ENCODE data around the gene EHBP1L1. TPM values are rescaled to one million over a fixed set of nuclear protein-coding genes. Genes with fewer than 3 reads are reported as not detected.

The EHBP1L1 gene
- total and polyA plus RNA-seq, 2 of the 8 experiments (the other 6 are each of a cell fraction or from before 2014, with no cell fraction given) = 4.3 to 6.6 TPM

DNA sequence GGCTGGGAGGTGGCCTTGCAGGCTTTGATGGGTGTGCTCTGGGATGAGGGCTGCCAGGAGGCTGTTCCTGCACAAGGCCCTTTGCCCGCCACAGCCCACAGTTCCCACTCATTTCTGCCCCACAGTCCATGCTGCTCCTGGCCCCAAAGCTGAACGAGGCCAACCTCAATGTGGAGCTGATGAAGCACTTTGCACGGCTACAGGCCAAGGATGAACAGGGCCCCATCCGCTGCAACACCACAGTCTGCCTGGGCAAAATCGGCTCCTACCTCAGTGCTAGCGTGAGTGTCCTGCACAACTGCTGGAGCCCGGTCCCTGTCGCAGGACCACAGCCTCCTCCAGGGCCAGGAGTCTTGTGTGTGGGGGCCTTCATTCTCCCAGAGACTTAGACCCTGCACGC, 40.8 kb upstream of the EHBP1L1 start (continued):
- TF ChIP-seq, protein P1, sequence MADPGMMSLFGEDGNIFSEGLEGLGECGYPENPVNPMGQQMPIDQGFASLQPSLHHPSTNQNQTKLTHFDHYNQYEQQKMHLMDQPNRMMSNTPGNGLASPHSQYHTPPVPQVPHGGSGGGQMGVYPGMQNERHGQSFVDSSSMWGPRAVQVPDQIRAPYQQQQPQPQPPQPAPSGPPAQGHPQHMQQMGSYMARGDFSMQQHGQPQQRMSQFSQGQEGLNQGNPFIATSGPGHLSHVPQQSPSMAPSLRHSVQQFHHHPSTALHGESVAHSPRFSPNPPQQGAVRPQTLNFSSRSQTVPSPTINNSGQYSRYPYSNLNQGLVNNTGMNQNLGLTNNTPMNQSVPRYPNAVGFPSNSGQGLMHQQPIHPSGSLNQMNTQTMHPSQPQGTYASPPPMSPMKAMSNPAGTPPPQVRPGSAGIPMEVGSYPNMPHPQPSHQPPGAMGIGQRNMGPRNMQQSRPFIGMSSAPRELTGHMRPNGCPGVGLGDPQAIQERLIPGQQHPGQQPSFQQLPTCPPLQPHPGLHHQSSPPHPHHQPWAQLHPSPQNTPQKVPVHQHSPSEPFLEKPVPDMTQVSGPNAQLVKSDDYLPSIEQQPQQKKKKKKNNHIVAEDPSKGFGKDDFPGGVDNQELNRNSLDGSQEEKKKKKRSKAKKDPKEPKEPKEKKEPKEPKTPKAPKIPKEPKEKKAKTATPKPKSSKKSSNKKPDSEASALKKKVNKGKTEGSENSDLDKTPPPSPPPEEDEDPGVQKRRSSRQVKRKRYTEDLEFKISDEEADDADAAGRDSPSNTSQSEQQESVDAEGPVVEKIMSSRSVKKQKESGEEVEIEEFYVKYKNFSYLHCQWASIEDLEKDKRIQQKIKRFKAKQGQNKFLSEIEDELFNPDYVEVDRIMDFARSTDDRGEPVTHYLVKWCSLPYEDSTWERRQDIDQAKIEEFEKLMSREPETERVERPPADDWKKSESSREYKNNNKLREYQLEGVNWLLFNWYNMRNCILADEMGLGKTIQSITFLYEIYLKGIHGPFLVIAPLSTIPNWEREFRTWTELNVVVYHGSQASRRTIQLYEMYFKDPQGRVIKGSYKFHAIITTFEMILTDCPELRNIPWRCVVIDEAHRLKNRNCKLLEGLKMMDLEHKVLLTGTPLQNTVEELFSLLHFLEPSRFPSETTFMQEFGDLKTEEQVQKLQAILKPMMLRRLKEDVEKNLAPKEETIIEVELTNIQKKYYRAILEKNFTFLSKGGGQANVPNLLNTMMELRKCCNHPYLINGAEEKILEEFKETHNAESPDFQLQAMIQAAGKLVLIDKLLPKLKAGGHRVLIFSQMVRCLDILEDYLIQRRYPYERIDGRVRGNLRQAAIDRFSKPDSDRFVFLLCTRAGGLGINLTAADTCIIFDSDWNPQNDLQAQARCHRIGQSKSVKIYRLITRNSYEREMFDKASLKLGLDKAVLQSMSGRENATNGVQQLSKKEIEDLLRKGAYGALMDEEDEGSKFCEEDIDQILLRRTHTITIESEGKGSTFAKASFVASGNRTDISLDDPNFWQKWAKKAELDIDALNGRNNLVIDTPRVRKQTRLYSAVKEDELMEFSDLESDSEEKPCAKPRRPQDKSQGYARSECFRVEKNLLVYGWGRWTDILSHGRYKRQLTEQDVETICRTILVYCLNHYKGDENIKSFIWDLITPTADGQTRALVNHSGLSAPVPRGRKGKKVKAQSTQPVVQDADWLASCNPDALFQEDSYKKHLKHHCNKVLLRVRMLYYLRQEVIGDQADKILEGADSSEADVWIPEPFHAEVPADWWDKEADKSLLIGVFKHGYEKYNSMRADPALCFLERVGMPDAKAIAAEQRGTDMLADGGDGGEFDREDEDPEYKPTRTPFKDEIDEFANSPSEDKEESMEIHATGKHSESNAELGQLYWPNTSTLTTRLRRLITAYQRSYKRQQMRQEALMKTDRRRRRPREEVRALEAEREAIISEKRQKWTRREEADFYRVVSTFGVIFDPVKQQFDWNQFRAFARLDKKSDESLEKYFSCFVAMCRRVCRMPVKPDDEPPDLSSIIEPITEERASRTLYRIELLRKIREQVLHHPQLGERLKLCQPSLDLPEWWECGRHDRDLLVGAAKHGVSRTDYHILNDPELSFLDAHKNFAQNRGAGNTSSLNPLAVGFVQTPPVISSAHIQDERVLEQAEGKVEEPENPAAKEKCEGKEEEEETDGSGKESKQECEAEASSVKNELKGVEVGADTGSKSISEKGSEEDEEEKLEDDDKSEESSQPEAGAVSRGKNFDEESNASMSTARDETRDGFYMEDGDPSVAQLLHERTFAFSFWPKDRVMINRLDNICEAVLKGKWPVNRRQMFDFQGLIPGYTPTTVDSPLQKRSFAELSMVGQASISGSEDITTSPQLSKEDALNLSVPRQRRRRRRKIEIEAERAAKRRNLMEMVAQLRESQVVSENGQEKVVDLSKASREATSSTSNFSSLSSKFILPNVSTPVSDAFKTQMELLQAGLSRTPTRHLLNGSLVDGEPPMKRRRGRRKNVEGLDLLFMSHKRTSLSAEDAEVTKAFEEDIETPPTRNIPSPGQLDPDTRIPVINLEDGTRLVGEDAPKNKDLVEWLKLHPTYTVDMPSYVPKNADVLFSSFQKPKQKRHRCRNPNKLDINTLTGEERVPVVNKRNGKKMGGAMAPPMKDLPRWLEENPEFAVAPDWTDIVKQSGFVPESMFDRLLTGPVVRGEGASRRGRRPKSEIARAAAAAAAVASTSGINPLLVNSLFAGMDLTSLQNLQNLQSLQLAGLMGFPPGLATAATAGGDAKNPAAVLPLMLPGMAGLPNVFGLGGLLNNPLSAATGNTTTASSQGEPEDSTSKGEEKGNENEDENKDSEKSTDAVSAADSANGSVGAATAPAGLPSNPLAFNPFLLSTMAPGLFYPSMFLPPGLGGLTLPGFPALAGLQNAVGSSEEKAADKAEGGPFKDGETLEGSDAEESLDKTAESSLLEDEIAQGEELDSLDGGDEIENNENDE (IDR thresholded peaks at IDR 0.05; ENCODE audit: insufficient replicate concordance, low read length) = no peak
- TF ChIP-seq GTF2F1 (IDR thresholded peaks at IDR 0.05; ENCODE audit: borderline replicate concordance, low read depth, low read length) = no peak
- no peak for TF ChIP-seq KDM4A (IDR thresholded peaks at IDR 0.05; ENCODE audit: low read depth, low read length, severe bottlenecking)
- no peak for TF ChIP-seq POU5F1 (IDR thresholded peaks at IDR 0.05; ENCODE audit: low read depth, low read length)
- no peak for TF ChIP-seq YY1 (IDR thresholded peaks at IDR 0.05; ENCODE audit: low read depth, low read length)
- no peak for TF ChIP-seq BACH1 (IDR thresholded peaks at IDR 0.05; ENCODE audit: low read length)
- TF ChIP-seq, protein P2, sequence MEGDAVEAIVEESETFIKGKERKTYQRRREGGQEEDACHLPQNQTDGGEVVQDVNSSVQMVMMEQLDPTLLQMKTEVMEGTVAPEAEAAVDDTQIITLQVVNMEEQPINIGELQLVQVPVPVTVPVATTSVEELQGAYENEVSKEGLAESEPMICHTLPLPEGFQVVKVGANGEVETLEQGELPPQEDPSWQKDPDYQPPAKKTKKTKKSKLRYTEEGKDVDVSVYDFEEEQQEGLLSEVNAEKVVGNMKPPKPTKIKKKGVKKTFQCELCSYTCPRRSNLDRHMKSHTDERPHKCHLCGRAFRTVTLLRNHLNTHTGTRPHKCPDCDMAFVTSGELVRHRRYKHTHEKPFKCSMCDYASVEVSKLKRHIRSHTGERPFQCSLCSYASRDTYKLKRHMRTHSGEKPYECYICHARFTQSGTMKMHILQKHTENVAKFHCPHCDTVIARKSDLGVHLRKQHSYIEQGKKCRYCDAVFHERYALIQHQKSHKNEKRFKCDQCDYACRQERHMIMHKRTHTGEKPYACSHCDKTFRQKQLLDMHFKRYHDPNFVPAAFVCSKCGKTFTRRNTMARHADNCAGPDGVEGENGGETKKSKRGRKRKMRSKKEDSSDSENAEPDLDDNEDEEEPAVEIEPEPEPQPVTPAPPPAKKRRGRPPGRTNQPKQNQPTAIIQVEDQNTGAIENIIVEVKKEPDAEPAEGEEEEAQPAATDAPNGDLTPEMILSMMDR (IDR thresholded peaks at IDR 0.05; ENCODE audit: control extremely low read depth in 1 of 3, insufficient read depth in 1 of 3, low read depth in 1 of 3, low read length in 3 of 3) = no peak
- TF ChIP-seq CEBPB (IDR thresholded peaks at IDR 0.05; ENCODE audit: low read depth, low read length) = no peak
- TF ChIP-seq TAF1 (IDR thresholded peaks at IDR 0.05; ENCODE audit: low read depth, low read length) = no peak
